HepG2 (cell line): ENCODE data around the gene PTPMT1. TPM values are rescaled to one million over a fixed set of nuclear protein-coding genes. Genes with fewer than 3 reads are reported as not detected.

Experiments
- CBFB ChIP-seq: sonication (generic); formaldehyde crosslinking; IDR thresholded peaks from 2 replicates; pipeline ENCODE4 v1.4.0; 2020; ENCODE audit warnings: missing genetic modification reagents
- E2F5 ChIP-seq: sonication (generic); formaldehyde crosslinking; conservative IDR thresholded peaks from 2 replicates; pipeline ENCODE4 v1.4.0; 2020; ENCODE audit warnings: missing genetic modification reagents
- FUBP1 ChIP-seq: sonication (generic); formaldehyde crosslinking; IDR thresholded peaks from 2 replicates; pipeline ENCODE4 v1.5.1; 2020; ENCODE audit warnings: missing genetic modification reagents, mild to moderate bottlenecking, borderline replicate concordance
- MATR3 ChIP-seq: sonication (generic); formaldehyde crosslinking; IDR thresholded peaks from 2 replicates; pipeline ENCODE4 v1.4.0; 2020; ENCODE audit warnings: missing genetic modification reagents
- NR2F1 ChIP-seq, 2 experiments: fragments of 450-650 bp in 1 of 2; formaldehyde crosslinking in 1 of 2; IDR thresholded peaks; 2 replicates each; pipeline versions ENCODE4 v1.5.0 to v1.6.1; 2016 to 2020; ENCODE audit warnings: mild to moderate bottlenecking in 1 of 2, missing compliant biosample characterization in 1 of 2, missing genetic modification reagents in 1 of 2, moderate library complexity in 1 of 2
- POLR2AphosphoS2 ChIP-seq: IDR thresholded peaks from 2 replicates; pipeline ENCODE4 v1.6.1; 2011; ENCODE audit warnings: low read depth, low read length, improper control_type of control experiment
- REST ChIP-seq, 2 experiments: IDR thresholded peaks; 2 replicates each; pipeline ENCODE4 v1.6.1; 2011 to 2012; ENCODE audit warnings: low read length in 2 of 2, borderline replicate concordance in 1 of 2, low read depth in 1 of 2, mild to moderate bottlenecking in 1 of 2, moderate library complexity in 1 of 2
- RFX1 ChIP-seq: fragments of 450-650 bp; IDR thresholded peaks from 2 replicates; pipeline ENCODE4 v1.6.1; 2017
- TAF1 ChIP-seq: sonication (generic); formaldehyde crosslinking; IDR thresholded peaks from 2 replicates; pipeline ENCODE4 v1.4.0; 2020; ENCODE audit warnings: missing genetic modification reagents
- TIGD3 ChIP-seq: sonication (generic); formaldehyde crosslinking; IDR thresholded peaks from 2 replicates; pipeline ENCODE4 v1.5.1; 2020; ENCODE audit warnings: mild to moderate bottlenecking, missing genetic modification reagents, borderline replicate concordance
- ZBTB49 ChIP-seq: sonication (generic); formaldehyde crosslinking; IDR thresholded peaks from 2 replicates; pipeline ENCODE4 v1.4.0; 2020; ENCODE audit warnings: missing genetic modification reagents, borderline replicate concordance
- ZNF264 ChIP-seq: sonication (generic); formaldehyde crosslinking; IDR thresholded peaks from 2 replicates; pipeline ENCODE4 v1.4.0; 2020; ENCODE audit warnings: missing genetic modification reagents
- ZNF629 ChIP-seq: sonication (generic); formaldehyde crosslinking; conservative IDR thresholded peaks from 2 replicates; pipeline ENCODE4 v1.5.0; 2020; ENCODE audit warnings: missing genetic modification reagents
- ZNF780A ChIP-seq: sonication (generic); formaldehyde crosslinking; IDR thresholded peaks from 2 replicates; pipeline ENCODE4 v1.8.0; 2022; ENCODE audit warnings: mild to moderate bottlenecking, missing genetic modification reagents, moderate library complexity
- ZNF788 ChIP-seq: sonication (generic); formaldehyde crosslinking; IDR thresholded peaks from 2 replicates; pipeline ENCODE4 v1.5.0; 2020; ENCODE audit warnings: mild to moderate bottlenecking, missing genetic modification reagents, borderline replicate concordance
- ZNF83 ChIP-seq: sonication (generic); formaldehyde crosslinking; IDR thresholded peaks from 2 replicates; pipeline ENCODE4 v1.4.0; 2020; ENCODE audit warnings: missing genetic modification reagents, mild to moderate bottlenecking, borderline replicate concordance
- polyA plus RNA-seq, 8 experiments: library from polyadenylated mRNA; depleted of rRNA in 3 of 8; stranded (reverse) in 7 of 8; unstranded in 1 of 8; fragments of >200 nt; fragmentation: Illumina TruSeq in 4 of 8; extraction: Trizol in 4 of 8; gene quantifications; 2 replicates each; pipeline versions ENCODE4 v1.2.1 to v1.2.3, GENCODE V29; 2011 to 2016; ENCODE audit warnings: low read depth in 4 of 8, missing spikeins in 1 of 8, mixed read lengths in 1 of 8; ENCODE audit not compliant: insufficient read depth in 1 of 8
- total RNA-seq, 5 experiments: library from RNA; depleted of rRNA; stranded (reverse); fragments of >200 nt; fragmentation: Illumina TruSeq; extraction: Trizol; gene quantifications; 2 replicates each; pipeline ENCODE4 v1.2.3, GENCODE V29; 2016; ENCODE audit warnings: low read depth in 1 of 5

The PTPMT1 gene
- total and polyA plus RNA-seq, 2 of the 13 experiments (the other 11 are each of a cell fraction or from before 2014, with no cell fraction given) = 55.6 to 129 TPM

- TF ChIP-seq ZBTB49 (CRISPR knock-in tag) (peak; percentile 92; the same call in 1 of the 2 replicates), REST (IDR thresholded peaks at IDR 0.05; ENCODE audit: borderline replicate concordance in 1 of 2, low read depth in 1 of 2, low read length in 2 of 2) (peak in 1 of 2 experiments; percentile 71; a peak in 1 of 4 replicates), TAF1 (CRISPR knock-in tag) (peak; percentile 98), ZNF629 (CRISPR knock-in tag) (no peak), E2F5 (CRISPR knock-in tag) (no peak; the same call in none of the 2 replicates), CBFB (CRISPR knock-in tag) (peak; percentile 97), RFX1 (peak; percentile 86), POLR2AphosphoS2 (no peak), MATR3 (CRISPR knock-in tag) (no peak), ZNF83 (CRISPR knock-in tag) (no peak), ZNF264 (CRISPR knock-in tag) (peak; percentile 56; the same call in 1 of the 2 replicates), NR2F1 (CRISPR knock-in tag; IDR thresholded peaks at IDR 0.05) (no peak), FUBP1 (CRISPR knock-in tag) (peak; percentile 72), TIGD3 (CRISPR knock-in tag) (no peak), ZNF780A (CRISPR knock-in tag) (peak; percentile 63; the same call in 1 of the 2 replicates), ZNF788 (CRISPR knock-in tag) (peak; percentile 98)
Observed at GRCh38 chr11:47578524-47579494, 13.4 kb downstream of the PTPMT1 start, which contains the start of the genes KBTBD4 and NDUFS3 (continued).
